ENCODE measurements around the gene AK3. TPM values are rescaled to one million over a fixed set of nuclear protein-coding genes. Genes with fewer than 3 reads are reported as not detected.
"Not testable (repeated sequence)": the region's sequence is repeated elsewhere in the genome, so short reads cannot be mapped to it uniquely, and the experiment has no call there.

The AK3 gene
- total RNA-seq, 1 experiment from 2014 or later, result 79.2 TPM

- H3K9ac ChIP-seq (ENCODE audit: low read length), result no peak overlapping the region
- H3K4me2 ChIP-seq (ENCODE audit: low read length), result no peak overlapping the region
- no peak overlapping the region for H3K27ac ChIP-seq (ENCODE audit: low read length)
- H3K9me2 ChIP-seq (replicated peaks; ENCODE audit: low read length), result no peaks in the 10 kb centered on the region
- no peaks in the 10 kb centered on the region for H3K36me3 ChIP-seq (ENCODE audit: low read depth, low read length)
- no peak for TF ChIP-seq EZH2phosphoT487 (IDR thresholded peaks at IDR 0.05; ENCODE audit: borderline replicate concordance, low read length)
- ChIA-PET POLR2A (ENCODE audit: unreplicated experiment) (no interaction called here), CTCF (no interaction called here)
- peaks cover 2% of the 10 kb centered on the region for H3K79me2 ChIP-seq (ENCODE audit: low read length)
- DNase-seq (no peak), ATAC-seq (no peak)
- H3K9me3 ChIP-seq (ENCODE audit: low read length), result no peaks in the 10 kb centered on the region
- BruUV-seq (replicated peaks), result no TSS peak
- intact Hi-C loops (cut with micrococcal nuclease), result no loop called here
- no peaks in the 10 kb centered on the region for H3K4me1 ChIP-seq (ENCODE audit: insufficient read depth, low read length)
- no peaks in the 10 kb centered on the region for H3K27me3 ChIP-seq (ENCODE audit: low read length)
- no peak overlapping the region for H2AFZ ChIP-seq (ENCODE audit: low read length)
- no peaks in the 10 kb centered on the region for H4K20me1 ChIP-seq (ENCODE audit: low read length)
- H3F3A ChIP-seq (ENCODE audit: low read length, unreplicated experiment), result no peaks in the 10 kb centered on the region
- no peak overlapping the region for H3K4me3 ChIP-seq (ENCODE audit: low read length)
Observed at GRCh38 chr9:4787876-4788275, 46.9 kb upstream of the AK3 start.

DNA sequence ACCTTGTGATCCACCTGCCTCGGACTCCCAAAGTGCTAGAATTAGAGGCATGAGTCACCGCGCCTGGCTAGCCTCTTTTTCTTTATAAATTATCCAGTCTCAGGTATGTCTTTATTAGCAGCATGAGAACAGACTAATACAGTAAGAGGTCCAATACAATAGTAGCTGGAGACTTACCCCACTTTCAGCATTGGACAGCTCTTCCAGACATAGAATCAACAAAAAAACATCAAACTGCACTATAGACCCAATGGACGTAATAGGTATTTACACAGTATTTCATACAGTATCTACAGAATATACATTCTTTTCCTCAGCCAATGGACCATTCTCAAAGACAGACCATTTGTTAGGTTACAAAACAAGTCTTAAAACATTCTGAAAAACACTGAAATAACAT, 45.6 kb upstream of the AK3 start:
- ATAC-seq, result no peak
- CTCF ChIA-PET, result no interaction called here
- BruUV-seq (replicated peaks), result no TSS peak

DNA sequence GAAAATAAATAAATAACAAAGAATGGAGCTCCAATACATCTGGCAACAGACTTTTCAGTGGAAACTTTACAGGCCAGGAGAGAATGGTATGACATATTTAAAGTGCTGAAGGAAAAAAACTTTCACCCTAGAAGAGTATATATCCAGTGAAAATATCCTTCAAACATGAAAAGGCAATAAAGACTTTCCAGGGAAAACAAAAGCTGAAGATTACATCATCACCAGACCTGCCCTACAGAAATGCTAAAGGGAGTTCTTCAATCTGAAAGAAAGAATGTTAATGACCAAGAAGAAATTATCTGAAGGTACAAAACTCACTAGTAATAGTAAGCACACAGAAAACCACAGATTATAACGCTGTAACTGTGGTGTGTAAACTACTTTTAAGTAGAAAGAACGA, 43.4 kb upstream of the AK3 start:
- Histone ChIP-seq H3K27ac (ENCODE audit: low read length) (no peak overlapping the region), H4K20me1 (ENCODE audit: low read length) (no peaks in the 10 kb centered on the region), H3K4me2 (ENCODE audit: low read length) (no peak overlapping the region), H2AFZ (ENCODE audit: low read length) (no peak overlapping the region), H3K9ac (ENCODE audit: low read length) (no peak overlapping the region), H3K36me3 (ENCODE audit: low read depth, low read length) (no peaks in the 10 kb centered on the region), H3K9me2 (replicated peaks; ENCODE audit: low read length) (no peaks in the 10 kb centered on the region), H3K9me3 (ENCODE audit: low read length) (no peaks in the 10 kb centered on the region), H3K4me1 (ENCODE audit: insufficient read depth, low read length) (no peaks in the 10 kb centered on the region), H3K79me2 (ENCODE audit: low read length) (no peaks in the 10 kb centered on the region), H3K4me3 (ENCODE audit: low read length) (no peak overlapping the region), H3K27me3 (ENCODE audit: low read length) (no peaks in the 10 kb centered on the region), H3F3A (ENCODE audit: low read length, unreplicated experiment) (no peaks in the 10 kb centered on the region)
- ChIA-PET POLR2A (ENCODE audit: unreplicated experiment) (no interaction called here), CTCF (no interaction called here)
- BruUV-seq (replicated peaks), result no TSS peak
- ATAC-seq, result no peak
- intact Hi-C loops (cut with micrococcal nuclease), result no loop called here
- TF ChIP-seq EZH2 (IDR thresholded peaks at IDR 0.05; ENCODE audit: low read length, unreplicated experiment) (no peak), EZH2phosphoT487 (IDR thresholded peaks at IDR 0.05; ENCODE audit: borderline replicate concordance, low read length) (no peak)
- TF ChIP-seq, protein P1, sequence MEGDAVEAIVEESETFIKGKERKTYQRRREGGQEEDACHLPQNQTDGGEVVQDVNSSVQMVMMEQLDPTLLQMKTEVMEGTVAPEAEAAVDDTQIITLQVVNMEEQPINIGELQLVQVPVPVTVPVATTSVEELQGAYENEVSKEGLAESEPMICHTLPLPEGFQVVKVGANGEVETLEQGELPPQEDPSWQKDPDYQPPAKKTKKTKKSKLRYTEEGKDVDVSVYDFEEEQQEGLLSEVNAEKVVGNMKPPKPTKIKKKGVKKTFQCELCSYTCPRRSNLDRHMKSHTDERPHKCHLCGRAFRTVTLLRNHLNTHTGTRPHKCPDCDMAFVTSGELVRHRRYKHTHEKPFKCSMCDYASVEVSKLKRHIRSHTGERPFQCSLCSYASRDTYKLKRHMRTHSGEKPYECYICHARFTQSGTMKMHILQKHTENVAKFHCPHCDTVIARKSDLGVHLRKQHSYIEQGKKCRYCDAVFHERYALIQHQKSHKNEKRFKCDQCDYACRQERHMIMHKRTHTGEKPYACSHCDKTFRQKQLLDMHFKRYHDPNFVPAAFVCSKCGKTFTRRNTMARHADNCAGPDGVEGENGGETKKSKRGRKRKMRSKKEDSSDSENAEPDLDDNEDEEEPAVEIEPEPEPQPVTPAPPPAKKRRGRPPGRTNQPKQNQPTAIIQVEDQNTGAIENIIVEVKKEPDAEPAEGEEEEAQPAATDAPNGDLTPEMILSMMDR (conservative IDR thresholded peaks at IDR 0.05; ENCODE audit: low read depth, low read length), result no peak
- no peak for DNase-seq

More for the DNA sequence above, 45.6 kb upstream of the AK3 start:
- H3K4me2 ChIP-seq (ENCODE audit: low read length), result no peak overlapping the region
- no peak overlapping the region for H2AFZ ChIP-seq (ENCODE audit: low read length)
- H3F3A ChIP-seq (ENCODE audit: low read length, unreplicated experiment), result no peaks in the 10 kb centered on the region
- H3K9ac ChIP-seq (ENCODE audit: low read length), result no peak overlapping the region
- no peaks in the 10 kb centered on the region for H3K9me3 ChIP-seq (ENCODE audit: low read length)
- POLR2A ChIA-PET (ENCODE audit: unreplicated experiment), result no interaction called here
- H3K4me3 ChIP-seq (ENCODE audit: low read length), result no peak overlapping the region
- H3K27ac ChIP-seq (ENCODE audit: low read length), result no peak overlapping the region
- no peaks in the 10 kb centered on the region for H3K9me2 ChIP-seq (replicated peaks; ENCODE audit: low read length)
- TF ChIP-seq, protein P1 (conservative IDR thresholded peaks at IDR 0.05; ENCODE audit: low read depth, low read length), result no peak
- H3K36me3 ChIP-seq (ENCODE audit: low read depth, low read length), result no peaks in the 10 kb centered on the region
- H3K27me3 ChIP-seq (ENCODE audit: low read length), result no peaks in the 10 kb centered on the region
- H3K4me1 ChIP-seq (ENCODE audit: insufficient read depth, low read length), result no peaks in the 10 kb centered on the region
- intact Hi-C loops (cut with micrococcal nuclease), result no loop called here
- no peaks in the 10 kb centered on the region for H3K79me2 ChIP-seq (ENCODE audit: low read length)
- H4K20me1 ChIP-seq (ENCODE audit: low read length), result no peaks in the 10 kb centered on the region
- no peak for DNase-seq

GRCh38 chr9:4783191-4783590, 42.2 kb upstream of the AK3 start:
- intact Hi-C loops (cut with micrococcal nuclease); ATAC-seq; H4K20me1 ChIP-seq (ENCODE audit: low read length); H3K27me3 ChIP-seq (ENCODE audit: low read length); H3F3A ChIP-seq (ENCODE audit: low read length, unreplicated experiment); H2AFZ ChIP-seq (ENCODE audit: low read length); H3K27ac ChIP-seq (ENCODE audit: low read length); H3K79me2 ChIP-seq (ENCODE audit: low read length); DNase-seq; H3K9me2 ChIP-seq (replicated peaks; ENCODE audit: low read length); H3K36me3 ChIP-seq (ENCODE audit: low read depth, low read length); H3K4me3 ChIP-seq (ENCODE audit: low read length); CTCF ChIA-PET; BruUV-seq (replicated peaks); H3K9ac ChIP-seq (ENCODE audit: low read length); H3K4me1 ChIP-seq (ENCODE audit: insufficient read depth, low read length); H3K4me2 ChIP-seq (ENCODE audit: low read length); POLR2A ChIA-PET (ENCODE audit: unreplicated experiment); H3K9me3 ChIP-seq (ENCODE audit: low read length): not testable (repeated sequence)
